Trophoblast cell (in vitro differentiated cells and primary cell): Measurements from ENCODE around the gene IGF1R. TPM values are rescaled to one million over a fixed set of nuclear protein-coding genes. Genes with fewer than 3 reads are reported as not detected.

Experiments
- DNase-seq, 2 donors: peaks; one replicate each; pipeline ENCODE4 v3.0.0-alpha.2; 2016
- H2AFZ ChIP-seq: 2 replicates; pipeline ENCODE4 v1.6.1; 2013; ENCODE audit warnings: low read length, moderate library complexity, mild to moderate bottlenecking; ENCODE audit not compliant: insufficient read depth, poor library complexity
- H2AK5ac ChIP-seq: 2 replicates; pipeline ENCODE4 v1.6.1; 2013; ENCODE audit warnings: mild to moderate bottlenecking, low read length
- H2BK120ac ChIP-seq: 2 replicates; pipeline ENCODE4 v1.6.1; 2013; ENCODE audit warnings: low read length, mild to moderate bottlenecking, moderate library complexity; ENCODE audit not compliant: insufficient read depth, poor library complexity
- H2BK12ac ChIP-seq: 2 replicates; pipeline ENCODE4 v1.6.1; 2013; ENCODE audit warnings: mild to moderate bottlenecking, low read length, moderate library complexity
- H2BK5ac ChIP-seq: 2 replicates; pipeline ENCODE4 v1.6.1; 2013; ENCODE audit warnings: low read length, low read depth, moderate library complexity, mild to moderate bottlenecking; ENCODE audit not compliant: poor library complexity
- H3K14ac ChIP-seq: 2 replicates; pipeline ENCODE4 v1.6.1; 2013; ENCODE audit warnings: mild to moderate bottlenecking, low read length
- H3K18ac ChIP-seq: 2 replicates; pipeline ENCODE4 v1.6.1; 2013; ENCODE audit warnings: mild to moderate bottlenecking, low read length
- H3K23ac ChIP-seq: 2 replicates; pipeline ENCODE4 v1.6.1; 2013; ENCODE audit warnings: low read length
- H3K27ac ChIP-seq: 2 replicates; pipeline ENCODE4 v1.5.1; 2013; ENCODE audit warnings: low read depth, mild to moderate bottlenecking, inconsistent platforms, low read length, moderate library complexity
- H3K27me3 ChIP-seq: 2 replicates; pipeline ENCODE4 v1.6.1; 2013; ENCODE audit warnings: inconsistent platforms, mild to moderate bottlenecking, low read length, moderate library complexity; ENCODE audit not compliant: insufficient read depth
- H3K36me3 ChIP-seq, 2 experiments: 1 replicate in 1 of 2; 2 replicates in 1 of 2; pipeline ENCODE4 v1.6.1; 2013; ENCODE audit warnings: low read length in 2 of 2, mild to moderate bottlenecking in 2 of 2, moderate library complexity in 1 of 2; ENCODE audit not compliant: insufficient read depth in 2 of 2, control insufficient read depth in 1 of 2
- H3K4ac ChIP-seq: 2 replicates; pipeline ENCODE4 v1.6.1; 2013; ENCODE audit warnings: low read depth, mild to moderate bottlenecking, low read length, moderate library complexity
- H3K4me1 ChIP-seq, 2 experiments: 1 replicate in 1 of 2; 2 replicates in 1 of 2; pipeline ENCODE4 v1.6.1; 2013; ENCODE audit warnings: low read length in 2 of 2, mild to moderate bottlenecking in 2 of 2, moderate library complexity in 1 of 2; ENCODE audit not compliant: insufficient read depth in 2 of 2, control insufficient read depth in 1 of 2
- H3K4me2 ChIP-seq: 2 replicates; pipeline ENCODE4 v1.6.1; 2013; ENCODE audit warnings: inconsistent platforms, mild to moderate bottlenecking, low read length, moderate library complexity
- H3K4me3 ChIP-seq: 2 replicates; pipeline ENCODE4 v1.5.1; 2013; ENCODE audit warnings: mild to moderate bottlenecking, low read depth, low read length, inconsistent platforms
- H3K79me1 ChIP-seq: one replicate; pipeline ENCODE4 v1.6.1; 2013; ENCODE audit warnings: low read length
- H3K79me2 ChIP-seq: 2 replicates; pipeline ENCODE4 v1.6.1; 2013; ENCODE audit warnings: low read length, mild to moderate bottlenecking; ENCODE audit not compliant: control insufficient read depth, insufficient read depth, poor library complexity
- H3K9ac ChIP-seq: 2 replicates; pipeline ENCODE4 v1.6.1; 2013; ENCODE audit warnings: mild to moderate bottlenecking, low read length
- H3K9me3 ChIP-seq: 2 replicates; pipeline ENCODE4 v1.6.1; 2013; ENCODE audit warnings: low read depth, mild to moderate bottlenecking, control low read depth, inconsistent platforms, low read length; ENCODE audit not compliant: insufficient read depth
- H4K12ac ChIP-seq: 2 replicates; pipeline ENCODE4 v1.6.1; 2013; ENCODE audit warnings: low read depth, mild to moderate bottlenecking, low read length, moderate library complexity
- H4K8ac ChIP-seq: 2 replicates; pipeline ENCODE4 v1.6.1; 2013; ENCODE audit warnings: low read depth, mild to moderate bottlenecking, low read length, moderate library complexity
- H4K91ac ChIP-seq: one replicate; pipeline ENCODE4 v1.6.1; 2013; ENCODE audit warnings: low read depth, mild to moderate bottlenecking, low read length, moderate library complexity
- WGBS: extraction: QIAGEN DNeasy Blood & Tissue Kit; methylation state at CpG from one replicate; pipeline ENCODE4 v1.1.7; 2013; ENCODE audit warnings: missing lambda C conversion rate; ENCODE audit not compliant: insufficient read length, insufficient coverage; ENCODE audit errors: extremely low coverage; 5-methylcytosine and 5-hydroxymethylcytosine counted together
- polyA plus RNA-seq: library from polyadenylated mRNA; stranded (reverse); fragments of 200-250 nt; gene quantifications from 2 replicates; pipeline ENCODE4 v1.2.3, GENCODE V29; 2013

Gene IGF1R
- 121 and 126 TPM in 2 replicates for polyA plus RNA-seq

DNA sequence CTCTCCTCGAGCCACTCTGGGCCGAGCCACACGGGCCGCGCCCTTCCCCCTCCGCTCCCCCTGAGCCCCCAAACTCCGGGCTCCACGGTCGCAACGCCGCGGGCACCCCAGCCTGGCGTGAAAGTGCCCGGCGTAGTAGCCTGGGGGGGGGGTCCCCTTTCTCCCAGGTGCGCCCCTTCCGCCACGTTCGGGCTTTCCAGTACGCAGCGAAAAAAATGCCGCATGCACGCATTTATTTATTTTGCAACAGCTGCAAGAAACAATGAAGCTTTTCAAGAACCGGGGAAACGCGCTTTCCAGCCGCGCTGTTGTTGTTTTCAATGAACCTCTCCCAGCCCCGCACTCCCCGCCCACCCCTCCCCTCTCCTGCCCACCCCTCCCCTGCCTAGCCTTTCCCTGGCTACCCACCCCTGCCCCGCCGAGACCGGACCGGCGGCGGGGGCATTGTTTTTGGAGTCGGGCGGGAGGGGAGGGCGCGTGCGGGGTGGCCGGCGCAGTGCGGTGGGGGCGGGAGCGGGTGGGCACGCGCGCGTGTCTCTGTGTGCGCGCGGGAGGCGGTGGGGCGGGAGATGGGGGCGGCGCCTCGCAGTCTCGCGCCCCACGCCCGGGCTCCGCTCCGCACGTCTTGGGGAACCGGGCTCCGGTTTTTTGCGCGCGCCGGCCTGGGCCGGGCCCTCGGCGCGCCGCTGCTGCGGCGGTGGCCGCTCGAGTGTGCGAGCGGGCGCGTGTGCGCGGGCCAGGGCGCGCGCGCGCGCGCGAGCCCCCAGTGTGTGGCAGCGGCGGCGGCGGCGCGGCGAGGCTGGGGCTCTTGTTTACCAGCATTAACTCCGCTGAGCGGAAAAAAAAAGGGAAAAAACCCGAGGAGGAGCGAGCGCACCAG lies at the start of gene IGF1R:
Gene IGF1R, plus strand, starts transcription at position 766 of the 880 bp plus-strand sequence. CDS start 1,043 bp downstream, outside the sequence.
- Histone ChIP-seq H3K9me3 (no peaks in the 10 kb centered on the region), H3K27ac (peak within 1 kb of the TSS; percentile 98), H3K23ac (no peak within 1 kb of the TSS), H3K79me2 (peaks cover 23% of the 10 kb centered on the region), H2BK12ac (peak within 1 kb of the TSS; percentile 77), H3K14ac (peak within 1 kb of the TSS; percentile 97), H3K9ac (peak within 1 kb of the TSS; percentile 94), H2BK120ac (peak within 1 kb of the TSS; percentile 96), H2BK5ac (peak within 1 kb of the TSS; percentile 99), H3K18ac (peak within 1 kb of the TSS; percentile 87), H4K8ac (peak within 1 kb of the TSS; percentile 93), H3K4me1 (no peaks in the 10 kb centered on the region), H3K27me3 (no peaks in the 10 kb centered on the region), H4K91ac (peak within 1 kb of the TSS; percentile 97), H4K12ac (peak within 1 kb of the TSS; percentile 93), H2AFZ (peak within 1 kb of the TSS; percentile 91), H3K4me2 (peak within 1 kb of the TSS; percentile 96), H3K4me3 (peak within 1 kb of the TSS; percentile 98), H3K36me3 (no peaks in the 10 kb centered on the region), H2AK5ac (peak within 1 kb of the TSS; percentile 75), H3K4ac (peak within 1 kb of the TSS; percentile 96), H3K79me1 (peaks cover 33% of the 10 kb centered on the region)
- no CpG with 5 or more reads among the region's 106 CpGs for WGBS
- peak; percentile 87 to 96 for DNase-seq

DNA sequence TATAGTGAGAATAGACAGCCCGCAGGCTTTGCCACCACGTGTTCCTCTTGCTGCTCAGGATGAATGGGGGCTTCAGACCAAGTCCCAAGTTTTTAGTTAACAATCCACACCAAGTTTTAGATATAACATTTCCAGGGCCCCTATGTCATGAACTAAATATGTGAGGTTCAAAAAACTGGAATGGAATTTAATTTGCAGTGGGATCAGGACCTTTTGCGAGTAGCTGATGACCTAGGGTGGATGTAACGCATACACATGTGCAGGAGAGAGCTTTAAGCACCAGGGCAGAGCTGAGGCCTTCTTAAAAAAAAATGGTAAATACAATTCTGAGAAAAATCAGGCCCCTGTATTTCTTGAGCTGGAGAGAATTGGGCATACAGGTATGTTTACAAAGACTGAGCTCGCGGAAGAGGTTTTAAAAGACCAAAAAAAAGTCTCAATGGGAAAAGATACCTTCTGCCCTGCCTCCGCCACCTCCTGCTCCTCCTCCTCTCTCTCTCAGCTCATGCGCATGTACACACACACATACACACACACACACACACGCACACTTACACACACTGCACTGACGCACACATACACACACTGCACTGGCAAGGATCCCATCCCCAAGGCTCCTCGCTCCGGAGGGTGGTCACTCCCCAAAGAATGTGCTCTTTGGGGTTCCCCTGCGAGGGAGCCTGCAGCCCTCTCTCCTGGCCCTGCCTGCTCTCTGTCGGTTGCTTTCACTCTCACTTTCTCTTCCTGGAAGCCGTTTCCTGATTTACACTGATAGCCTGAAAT lies 48.2 kb upstream of the IGF1R start:
- Histone ChIP-seq H3K27ac (no peak overlapping the region), H4K8ac (no peak overlapping the region), H3K23ac (no peak overlapping the region), H3K9ac (no peak overlapping the region), H3K79me2 (no peaks in the 10 kb centered on the region), H4K12ac (no peak overlapping the region), H3K79me1 (no peaks in the 10 kb centered on the region), H3K14ac (no peak overlapping the region), H3K4me2 (peak overlapping the region; percentile 2), H3K4me1 (peaks cover 0 to 4% of the 10 kb centered on the region in 2 experiments), H2BK5ac (no peak overlapping the region), H2BK120ac (no peak overlapping the region), H3K9me3 (no peaks in the 10 kb centered on the region), H3K36me3 (no peaks in the 10 kb centered on the region), H3K4me3 (no peak overlapping the region), H2AK5ac (no peak overlapping the region), H3K4ac (no peak overlapping the region), H4K91ac (no peak overlapping the region), H2BK12ac (no peak overlapping the region), H3K27me3 (no peaks in the 10 kb centered on the region), H3K18ac (no peak overlapping the region), H2AFZ (no peak overlapping the region)
- WGBS, result no CpG with 5 or more reads among the region's 15 CpGs
- DNase-seq, result no peak

DNA sequence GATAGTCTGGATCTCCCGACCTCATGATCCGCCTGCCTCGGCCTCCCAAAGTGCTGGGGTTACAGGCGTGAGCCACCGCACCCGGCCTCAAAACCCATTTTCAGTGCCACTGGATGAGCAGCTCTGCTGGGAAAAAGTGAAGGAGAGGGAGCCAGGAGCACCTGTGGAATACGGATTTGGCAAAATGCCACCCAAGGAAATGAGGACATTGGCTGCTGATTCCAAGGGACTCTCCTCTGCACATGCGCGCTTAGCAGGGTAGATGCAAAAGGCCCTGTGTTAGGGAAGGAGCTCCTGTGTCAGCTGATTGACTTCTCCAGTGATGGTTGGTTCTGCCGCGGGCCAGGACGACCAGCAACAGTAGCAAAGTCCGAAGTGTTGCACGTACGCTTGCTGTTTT lies 43.4 kb upstream of the IGF1R start:
- no peak overlapping the region for H3K18ac ChIP-seq
- no peak overlapping the region for H3K23ac ChIP-seq
- no peak overlapping the region for H3K14ac ChIP-seq
- no peak overlapping the region for H2BK12ac ChIP-seq
- H2BK5ac ChIP-seq, result no peak overlapping the region
- no peaks in the 10 kb centered on the region for H3K27me3 ChIP-seq
- no peak overlapping the region for H2AFZ ChIP-seq
- H4K12ac ChIP-seq, result no peak overlapping the region
- H3K9me3 ChIP-seq, result no peaks in the 10 kb centered on the region
- no peak overlapping the region for H3K4me3 ChIP-seq
- H2BK120ac ChIP-seq, result no peak overlapping the region
- peaks cover 5 to 9% of the 10 kb centered on the region in 2 experiments for H3K4me1 ChIP-seq
- H4K91ac ChIP-seq, result no peak overlapping the region
- H3K79me2 ChIP-seq, result no peaks in the 10 kb centered on the region
- WGBS, result no CpG with 5 or more reads among the region's 15 CpGs
- no peak overlapping the region for H3K4me2 ChIP-seq
- no peak overlapping the region for H4K8ac ChIP-seq
- H3K4ac ChIP-seq, result no peak overlapping the region
- H3K9ac ChIP-seq, result no peak overlapping the region
- H3K36me3 ChIP-seq, result no peaks in the 10 kb centered on the region
- DNase-seq, result no peak
- no peak overlapping the region for H3K27ac ChIP-seq
- peaks cover 3% of the 10 kb centered on the region for H3K79me1 ChIP-seq
- no peak overlapping the region for H2AK5ac ChIP-seq

DNA sequence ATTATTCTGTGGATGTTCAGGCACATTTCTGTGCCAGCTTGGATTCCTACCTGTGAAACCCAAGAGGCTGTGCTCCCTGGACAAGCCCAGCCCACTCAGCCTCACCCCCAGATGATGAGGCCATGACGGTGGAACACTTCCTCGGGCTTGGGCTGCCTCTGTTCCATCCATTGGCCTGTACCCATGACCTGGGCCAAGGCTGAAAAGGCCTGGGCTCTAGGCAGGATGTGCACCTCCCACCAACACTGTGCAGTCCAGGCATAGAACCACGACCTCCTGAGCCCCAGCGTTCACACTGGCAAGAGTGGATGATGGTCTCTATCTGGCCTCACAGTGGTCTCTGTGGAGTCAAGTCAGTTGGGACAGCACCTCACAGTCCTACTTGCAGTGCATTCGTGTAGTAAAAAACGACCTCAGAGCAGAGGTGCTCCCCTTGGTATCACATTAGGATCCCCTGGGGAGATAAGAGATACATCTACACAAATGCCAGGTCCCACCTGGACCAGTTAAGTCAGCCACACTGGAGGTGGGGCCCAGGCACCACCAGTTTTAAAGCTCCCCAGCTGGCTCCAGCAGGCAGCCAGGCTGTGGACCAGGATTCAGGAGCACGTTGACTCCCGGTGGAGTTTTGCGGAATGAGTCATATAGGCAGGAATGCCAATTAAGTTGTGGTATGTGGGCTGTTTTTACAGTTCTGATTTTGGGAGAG lies 39.0 kb upstream of the IGF1R start:
- peak overlapping the region; percentile 9 for H2BK120ac ChIP-seq
- no peak overlapping the region for H3K4ac ChIP-seq
- H4K12ac ChIP-seq, result no peak overlapping the region
- no peak overlapping the region for H3K4me2 ChIP-seq
- peak overlapping the region; percentile 9 for H2AK5ac ChIP-seq
- peak overlapping the region; percentile 15 for H2BK5ac ChIP-seq
- no peaks in the 10 kb centered on the region for H3K9me3 ChIP-seq
- WGBS, result no CpG with 5 or more reads among the region's 9 CpGs
- H2BK12ac ChIP-seq, result peak overlapping the region; percentile 55
- peak; percentile 16 to 52 for DNase-seq
- H2AFZ ChIP-seq, result no peak overlapping the region
- no peaks in the 10 kb centered on the region for H3K79me2 ChIP-seq
- no peak overlapping the region for H3K4me3 ChIP-seq
- H3K27me3 ChIP-seq, result no peaks in the 10 kb centered on the region
- H4K8ac ChIP-seq, result peak overlapping the region; percentile 9
- peak overlapping the region; percentile 11 for H4K91ac ChIP-seq
- H3K4me1 ChIP-seq, result peaks cover 5 to 12% of the 10 kb centered on the region in 2 experiments
- no peak overlapping the region for H3K9ac ChIP-seq
- no peak overlapping the region for H3K27ac ChIP-seq
- H3K79me1 ChIP-seq, result peaks cover 6% of the 10 kb centered on the region
- no peak overlapping the region for H3K23ac ChIP-seq
- H3K18ac ChIP-seq, result peak overlapping the region; percentile 27
- H3K14ac ChIP-seq, result peak overlapping the region; percentile 40
- H3K36me3 ChIP-seq, result no peaks in the 10 kb centered on the region
